ENCODE data around the gene MYRIP.
"Not testable (repeated sequence)": the region's sequence is repeated elsewhere in the genome, so short reads cannot be mapped to it uniquely, and the experiment has no call there.

MYRIP gene

DNA sequence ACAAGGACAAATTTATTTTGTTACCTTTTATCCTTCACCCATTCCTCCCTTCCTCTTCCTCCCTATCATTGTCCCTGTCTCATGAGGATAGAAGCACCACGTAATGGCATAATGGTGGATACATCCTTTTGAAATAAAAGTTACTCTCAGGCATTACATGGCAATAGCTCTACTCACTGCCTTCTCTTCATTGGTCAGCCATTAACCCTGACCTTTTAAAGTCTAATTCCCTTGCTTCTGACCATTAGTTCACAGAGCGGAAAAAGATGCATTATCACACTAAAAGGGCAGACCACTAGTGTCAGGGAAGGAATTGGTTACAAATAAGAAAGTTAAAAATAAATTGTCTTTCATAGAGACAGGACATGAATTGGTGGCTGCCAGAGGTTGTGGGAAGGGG lies 445.5 kb downstream of the MYRIP start:
- Histone ChIP-seq H3K4me3 (ENCODE audit: low read length) (no peak overlapping the region), H3K9ac (ENCODE audit: low read depth, low read length) (no peak overlapping the region), H3K27ac (ENCODE audit: low read length) (no peak overlapping the region), H3K9me3 (ENCODE audit: insufficient read depth, low read depth, low read length) (no peaks in the 10 kb centered on the region), H3K36me3 (ENCODE audit: insufficient read depth, low read depth, low read length) (no peaks in the 10 kb centered on the region), H3K27me3 (ENCODE audit: insufficient read depth, low read length) (no peaks in the 10 kb centered on the region), H3K4me1 (ENCODE audit: insufficient read depth, low read length) (peaks cover 3% of the 10 kb centered on the region; the same call in 1 of the 2 replicates)

DNA sequence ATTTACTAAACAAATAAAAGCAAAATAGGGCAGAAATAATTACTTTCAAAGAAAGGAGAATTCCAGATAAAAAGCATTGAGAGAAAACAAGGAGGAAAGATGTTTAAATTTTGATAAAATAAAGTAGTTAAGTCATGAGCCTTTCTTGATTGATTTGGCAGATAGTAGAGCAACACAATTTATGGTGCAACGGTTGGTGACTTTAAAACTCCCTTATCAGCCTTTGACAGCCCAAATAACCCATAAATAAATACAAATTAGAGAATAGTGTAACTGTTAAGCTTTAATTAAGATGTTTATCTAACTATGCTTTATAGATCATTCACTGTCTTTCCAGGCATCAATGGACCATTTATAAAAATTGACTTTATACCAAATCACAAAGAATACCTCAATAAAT lies 446.1 kb downstream of the MYRIP start:
- Histone ChIP-seq H3K4me3 (ENCODE audit: low read length) (no peak overlapping the region), H3K4me1 (ENCODE audit: insufficient read depth, low read length) (peaks cover 3% of the 10 kb centered on the region; the same call in 1 of the 2 replicates), H3K9ac (ENCODE audit: low read depth, low read length) (no peak overlapping the region), H3K27me3 (ENCODE audit: insufficient read depth, low read length) (no peaks in the 10 kb centered on the region), H3K27ac (ENCODE audit: low read length) (no peak overlapping the region), H3K9me3 (ENCODE audit: insufficient read depth, low read depth, low read length) (no peaks in the 10 kb centered on the region), H3K36me3 (ENCODE audit: insufficient read depth, low read depth, low read length) (no peaks in the 10 kb centered on the region)

DNA sequence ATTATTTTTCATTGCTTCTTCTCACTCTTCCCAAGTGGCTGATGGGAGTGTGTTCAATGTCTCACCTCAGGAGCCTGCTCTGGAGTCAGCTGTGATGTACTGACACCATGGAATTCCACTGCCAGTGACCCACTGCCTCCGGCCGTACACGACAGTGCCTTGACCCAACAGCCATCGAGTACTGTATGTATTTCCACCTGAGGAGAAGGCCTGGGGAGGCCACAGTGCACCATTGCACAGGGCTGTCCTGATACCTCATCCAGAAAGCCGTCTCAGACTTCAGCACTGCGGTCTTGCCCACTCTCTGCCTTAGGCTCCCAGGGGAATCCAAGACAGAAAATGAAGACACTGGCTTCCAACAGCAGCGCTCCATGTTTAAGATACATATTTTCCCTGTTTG lies 448.7 kb downstream of the MYRIP start:
- Histone ChIP-seq H3K27me3 (ENCODE audit: insufficient read depth, low read length) (no peaks in the 10 kb centered on the region), H3K4me3 (ENCODE audit: low read length) (no peak overlapping the region), H3K36me3 (ENCODE audit: insufficient read depth, low read depth, low read length) (no peaks in the 10 kb centered on the region), H3K9me3 (ENCODE audit: insufficient read depth, low read depth, low read length) (no peaks in the 10 kb centered on the region), H3K9ac (ENCODE audit: low read depth, low read length) (no peak overlapping the region), H3K27ac (ENCODE audit: low read length) (no peak overlapping the region), H3K4me1 (ENCODE audit: insufficient read depth, low read length) (peaks cover 3% of the 10 kb centered on the region; the same call in 1 of the 2 replicates)

DNA sequence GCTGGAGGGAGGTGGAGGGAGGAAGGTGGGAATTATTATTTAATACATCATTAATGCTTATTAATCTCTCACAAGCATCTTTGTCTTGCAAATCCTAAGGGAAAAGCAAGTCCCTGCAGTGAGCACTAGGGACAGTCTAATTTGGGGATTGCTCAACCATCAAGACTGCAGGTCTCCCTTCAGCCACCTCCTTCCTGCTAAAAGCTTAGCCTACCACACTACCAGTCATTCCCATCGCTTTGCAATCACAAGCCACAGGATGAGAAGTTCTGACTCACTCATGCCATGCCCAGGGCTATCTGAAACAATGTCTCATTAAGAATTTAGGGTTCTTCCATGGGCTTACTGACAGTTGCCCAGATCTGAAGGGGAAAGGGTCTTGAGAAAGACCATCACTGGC lies 449.1 kb downstream of the MYRIP start:
- Histone ChIP-seq H3K9ac (ENCODE audit: low read depth, low read length) (no peak overlapping the region), H3K27ac (ENCODE audit: low read length) (no peak overlapping the region), H3K36me3 (ENCODE audit: insufficient read depth, low read depth, low read length) (no peaks in the 10 kb centered on the region), H3K9me3 (ENCODE audit: insufficient read depth, low read depth, low read length) (no peaks in the 10 kb centered on the region), H3K27me3 (ENCODE audit: insufficient read depth, low read length) (no peaks in the 10 kb centered on the region), H3K4me1 (ENCODE audit: insufficient read depth, low read length) (peaks cover 3% of the 10 kb centered on the region; the same call in 1 of the 2 replicates), H3K4me3 (ENCODE audit: low read length) (no peak overlapping the region)

DNA sequence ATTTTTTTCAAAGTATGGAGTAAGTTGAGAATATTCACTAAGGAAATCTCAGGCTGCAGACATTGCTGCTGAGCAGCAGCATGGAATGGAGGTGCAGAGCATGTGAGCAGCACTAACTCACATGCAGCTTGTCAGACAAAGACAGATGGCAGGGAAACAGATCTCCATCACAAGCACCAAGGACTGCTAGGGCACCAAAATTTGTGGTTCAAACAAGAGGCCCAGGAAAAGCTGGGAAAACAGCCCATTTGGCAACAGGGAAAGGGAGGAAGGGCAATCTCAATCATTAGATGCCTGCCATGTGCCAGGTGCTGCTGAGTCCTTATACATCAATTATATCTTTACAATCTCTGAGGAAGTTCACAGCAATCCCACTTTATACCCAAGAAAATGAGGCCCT lies 452.9 kb downstream of the MYRIP start:
- no peak overlapping the region for H3K9ac ChIP-seq (ENCODE audit: low read depth, low read length)
- H3K4me3 ChIP-seq (ENCODE audit: low read length): no peak overlapping the region
- no peaks in the 10 kb centered on the region for H3K27me3 ChIP-seq (ENCODE audit: insufficient read depth, low read length)
- peaks cover 3% of the 10 kb centered on the region; the same call in 1 of the 2 replicates for H3K4me1 ChIP-seq (ENCODE audit: insufficient read depth, low read length)
- no peak overlapping the region for H3K27ac ChIP-seq (ENCODE audit: low read length)
- H3K36me3 ChIP-seq (ENCODE audit: insufficient read depth, low read depth, low read length): no peaks in the 10 kb centered on the region
- H3K9me3 ChIP-seq (ENCODE audit: insufficient read depth, low read depth, low read length): no peaks in the 10 kb centered on the region

DNA sequence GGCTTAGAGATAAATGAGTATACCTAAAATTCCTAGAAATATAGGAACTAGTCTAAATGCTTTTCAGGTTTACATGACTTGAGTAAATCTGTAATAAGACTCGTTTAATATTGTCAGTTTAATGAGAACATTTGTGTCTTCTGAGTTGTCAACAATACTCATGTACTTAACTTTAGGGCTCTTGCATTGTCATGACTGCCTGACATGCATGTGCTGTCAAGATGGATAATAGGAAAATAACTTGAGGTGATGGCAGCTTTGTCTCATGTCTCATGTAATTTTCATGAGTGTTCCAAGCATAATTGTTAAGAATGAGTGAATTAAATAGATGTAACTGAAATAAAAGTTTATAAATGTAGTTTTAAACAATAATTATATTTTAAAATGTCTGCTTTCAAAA lies 455.0 kb downstream of the MYRIP start:
- no peak overlapping the region for H3K9ac ChIP-seq (ENCODE audit: low read depth, low read length)
- H3K9me3 ChIP-seq (ENCODE audit: insufficient read depth, low read depth, low read length): no peaks in the 10 kb centered on the region
- no peak overlapping the region for H3K27ac ChIP-seq (ENCODE audit: low read length)
- no peaks in the 10 kb centered on the region for H3K36me3 ChIP-seq (ENCODE audit: insufficient read depth, low read depth, low read length)
- peaks cover 2% of the 10 kb centered on the region; the same call in 1 of the 2 replicates for H3K4me1 ChIP-seq (ENCODE audit: insufficient read depth, low read length)
- no peak overlapping the region for H3K4me3 ChIP-seq (ENCODE audit: low read length)
- H3K27me3 ChIP-seq (ENCODE audit: insufficient read depth, low read length): no peaks in the 10 kb centered on the region

DNA sequence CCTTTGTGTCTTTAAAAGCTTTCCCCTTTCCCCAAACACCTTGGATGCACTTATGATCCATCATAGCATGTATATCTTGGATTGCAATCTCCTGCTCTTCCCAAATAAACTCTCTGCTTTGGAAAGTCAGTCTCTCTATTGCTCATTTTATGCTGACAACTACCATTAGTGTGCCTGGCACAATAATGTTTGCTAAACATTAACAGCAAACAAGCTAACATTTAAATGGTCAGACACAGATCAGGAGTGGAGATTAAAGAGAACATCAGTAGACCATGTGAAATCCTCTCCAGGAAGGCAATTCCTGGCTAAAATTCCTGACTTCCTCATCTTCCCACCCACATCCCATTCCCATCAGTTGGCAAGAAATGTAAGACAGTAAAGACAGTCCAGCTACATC lies 455.8 kb downstream of the MYRIP start:
- H3K27me3 ChIP-seq (ENCODE audit: insufficient read depth, low read length): no peaks in the 10 kb centered on the region
- H3K36me3 ChIP-seq (ENCODE audit: insufficient read depth, low read depth, low read length): no peaks in the 10 kb centered on the region
- no peaks in the 10 kb centered on the region for H3K9me3 ChIP-seq (ENCODE audit: insufficient read depth, low read depth, low read length)
- no peak overlapping the region for H3K27ac ChIP-seq (ENCODE audit: low read length)
- H3K9ac ChIP-seq (ENCODE audit: low read depth, low read length): no peak overlapping the region
- no peak overlapping the region for H3K4me3 ChIP-seq (ENCODE audit: low read length)
- no peaks in the 10 kb centered on the region for H3K4me1 ChIP-seq (ENCODE audit: insufficient read depth, low read length)

DNA sequence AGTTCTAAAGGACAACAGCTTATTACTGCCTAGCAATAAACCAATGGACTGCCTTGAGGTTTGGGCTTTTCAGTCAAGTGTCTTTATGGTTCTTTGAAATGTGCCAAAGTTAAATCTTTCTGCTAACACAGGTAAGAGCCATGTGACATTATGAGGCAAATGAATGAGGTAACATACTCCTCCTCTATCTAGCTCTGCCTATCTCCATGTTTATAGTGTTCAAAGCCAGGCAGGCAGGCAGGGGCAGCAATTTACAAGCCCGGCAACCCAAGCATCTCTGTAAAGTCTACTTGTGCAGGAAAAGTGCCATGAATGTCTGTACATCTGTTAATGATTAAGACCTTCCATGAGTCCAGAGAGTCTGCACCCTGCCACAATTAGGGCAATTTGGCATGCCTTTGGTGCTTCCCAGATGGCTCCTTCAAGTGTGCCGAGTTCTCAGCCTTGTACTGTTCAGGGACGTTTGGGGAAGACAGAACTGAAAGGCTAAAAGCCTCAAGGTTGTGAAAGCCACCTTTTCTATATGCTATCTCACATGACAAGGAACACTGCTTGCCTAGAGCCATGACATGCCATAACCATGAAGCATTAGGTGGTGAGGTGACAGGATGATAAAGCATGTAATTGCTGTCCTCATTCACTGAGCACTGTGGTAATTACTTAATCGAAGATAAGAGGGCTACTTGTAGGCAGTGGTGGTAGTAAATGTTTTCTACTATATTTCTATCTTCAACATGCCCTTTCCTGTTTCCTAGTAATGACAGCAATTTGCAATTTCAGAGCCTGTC lies 458.7 kb downstream of the MYRIP start:
- H3K4me1 ChIP-seq (ENCODE audit: insufficient read depth, low read length): no peaks in the 10 kb centered on the region
- no peak overlapping the region for H3K27ac ChIP-seq (ENCODE audit: low read length)
- H3K4me3 ChIP-seq (ENCODE audit: low read length): no peak overlapping the region
- no peaks in the 10 kb centered on the region for H3K36me3 ChIP-seq (ENCODE audit: insufficient read depth, low read depth, low read length)
- H3K27me3 ChIP-seq (ENCODE audit: insufficient read depth, low read length): no peaks in the 10 kb centered on the region
- H3K9ac ChIP-seq (ENCODE audit: low read depth, low read length): no peak overlapping the region
- H3K9me3 ChIP-seq (ENCODE audit: insufficient read depth, low read depth, low read length): no peaks in the 10 kb centered on the region

DNA sequence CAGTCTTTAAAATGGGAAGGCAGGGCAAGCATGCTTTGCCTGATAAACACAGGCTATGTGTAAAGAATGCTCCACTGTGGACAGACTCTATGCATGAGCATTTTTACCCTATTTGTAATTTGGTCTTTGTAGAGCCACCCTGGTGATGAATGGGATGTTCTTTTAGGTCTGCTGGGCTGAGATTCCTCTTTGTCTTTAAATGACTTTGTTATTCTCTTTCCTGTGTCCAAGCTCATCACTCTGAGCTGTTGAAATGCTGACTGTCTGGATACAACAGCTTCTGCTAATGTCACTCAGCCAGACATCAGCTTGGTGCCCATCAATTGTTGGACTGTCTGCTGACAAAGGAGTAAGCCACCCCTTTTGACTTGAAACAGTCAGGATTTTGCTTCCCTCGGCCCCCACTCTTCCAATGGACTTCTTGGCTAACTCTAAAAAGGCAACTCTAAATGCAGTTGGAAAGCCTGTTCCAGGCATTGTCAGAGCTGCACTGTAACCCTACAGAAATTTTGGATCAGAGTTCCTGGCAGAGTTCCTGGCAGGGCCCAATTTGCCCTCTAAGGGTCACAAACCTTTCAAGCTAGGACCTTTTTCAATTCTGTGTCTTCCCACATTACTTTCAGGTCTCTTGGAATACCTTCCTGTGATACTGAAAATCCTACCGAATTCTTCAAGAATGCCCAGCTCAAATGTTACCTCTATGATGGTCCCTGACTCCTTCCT lies 459.6 kb downstream of the MYRIP start:
- H3K27ac ChIP-seq (ENCODE audit: low read length): no peak overlapping the region
- no peaks in the 10 kb centered on the region for H3K27me3 ChIP-seq (ENCODE audit: insufficient read depth, low read length)
- H3K9ac ChIP-seq (ENCODE audit: low read depth, low read length): no peak overlapping the region
- H3K9me3 ChIP-seq (ENCODE audit: insufficient read depth, low read depth, low read length): no peaks in the 10 kb centered on the region
- H3K4me1 ChIP-seq (ENCODE audit: insufficient read depth, low read length): no peaks in the 10 kb centered on the region
- no peak overlapping the region for H3K4me3 ChIP-seq (ENCODE audit: low read length)
- H3K36me3 ChIP-seq (ENCODE audit: insufficient read depth, low read depth, low read length): no peaks in the 10 kb centered on the region

DNA sequence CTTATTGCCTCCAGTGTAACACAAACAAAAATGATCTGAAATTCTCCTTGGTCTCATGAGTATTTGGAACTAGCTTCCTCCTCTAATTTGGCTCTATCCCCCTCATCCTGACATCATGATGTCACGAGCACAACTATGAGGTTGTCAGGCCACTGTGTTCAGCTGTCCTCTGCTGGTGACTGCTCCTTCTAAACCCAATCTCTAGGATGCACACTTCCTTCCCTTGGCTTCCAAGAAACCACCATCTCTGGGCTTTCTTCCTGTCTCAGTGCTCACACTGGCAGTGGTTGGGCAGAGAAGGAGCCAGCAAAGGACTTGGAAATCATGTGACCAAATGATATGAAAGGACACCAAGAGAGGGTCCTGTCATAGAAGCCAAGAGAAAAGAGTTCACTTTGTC lies 469.4 kb downstream of the MYRIP start:
- no peaks in the 10 kb centered on the region for H3K36me3 ChIP-seq (ENCODE audit: insufficient read depth, low read depth, low read length)
- no peak overlapping the region for H3K9ac ChIP-seq (ENCODE audit: low read depth, low read length)
- H3K4me3 ChIP-seq (ENCODE audit: low read length): no peak overlapping the region
- no peaks in the 10 kb centered on the region for H3K4me1 ChIP-seq (ENCODE audit: insufficient read depth, low read length)
- no peaks in the 10 kb centered on the region for H3K9me3 ChIP-seq (ENCODE audit: insufficient read depth, low read depth, low read length)
- H3K27me3 ChIP-seq (ENCODE audit: insufficient read depth, low read length): no peaks in the 10 kb centered on the region
- no peak overlapping the region for H3K27ac ChIP-seq (ENCODE audit: low read length)

DNA sequence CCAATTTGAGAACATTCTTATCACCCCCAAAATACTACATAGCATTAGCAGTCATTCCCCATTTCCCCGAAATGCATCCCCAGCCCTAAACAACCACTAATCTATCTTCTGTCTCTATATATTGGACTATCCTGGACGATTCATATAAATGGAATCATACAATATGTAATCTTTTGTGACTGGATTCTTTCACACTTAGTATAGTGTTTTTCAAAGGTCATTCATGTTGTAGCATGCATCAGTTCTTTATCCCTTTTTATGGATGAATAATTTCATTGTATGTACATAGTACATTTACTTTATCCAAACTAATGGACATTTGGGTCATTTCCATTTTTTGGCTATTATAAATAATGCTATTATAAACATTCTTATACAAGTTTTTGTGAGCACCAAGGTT lies 472.6 kb downstream of the MYRIP start:
- H3K9me3 ChIP-seq (ENCODE audit: insufficient read depth, low read depth, low read length): no peaks in the 10 kb centered on the region
- no peaks in the 10 kb centered on the region for H3K4me1 ChIP-seq (ENCODE audit: insufficient read depth, low read length)
- no peak overlapping the region for H3K27ac ChIP-seq (ENCODE audit: low read length)
- no peaks in the 10 kb centered on the region for H3K36me3 ChIP-seq (ENCODE audit: insufficient read depth, low read depth, low read length)
- no peaks in the 10 kb centered on the region for H3K27me3 ChIP-seq (ENCODE audit: insufficient read depth, low read length)
- no peak overlapping the region for H3K4me3 ChIP-seq (ENCODE audit: low read length)
- no peak overlapping the region for H3K9ac ChIP-seq (ENCODE audit: low read depth, low read length)

DNA sequence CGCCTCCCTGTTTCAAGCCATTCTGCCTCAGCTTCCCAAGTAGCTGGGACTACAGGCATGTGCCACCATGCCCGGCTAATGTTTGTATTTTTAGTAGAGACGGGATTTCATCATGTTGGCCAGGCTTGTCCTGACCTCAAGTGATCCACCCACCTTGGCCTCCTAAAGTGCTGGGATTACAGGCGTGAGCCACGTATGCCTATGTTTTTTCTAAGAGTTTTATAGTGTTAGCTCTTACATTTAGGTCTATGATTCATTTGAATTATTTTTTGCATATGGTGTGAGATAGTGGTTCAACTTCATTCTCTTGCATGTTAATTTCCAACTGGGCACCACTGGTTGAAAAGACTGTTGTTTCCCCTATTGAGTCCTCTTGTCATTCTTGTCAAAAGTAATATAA lies 473.6 kb downstream of the MYRIP start:
- H3K36me3 ChIP-seq (ENCODE audit: insufficient read depth, low read depth, low read length); H3K27me3 ChIP-seq (ENCODE audit: insufficient read depth, low read length); H3K9ac ChIP-seq (ENCODE audit: low read depth, low read length); H3K9me3 ChIP-seq (ENCODE audit: insufficient read depth, low read depth, low read length); H3K4me1 ChIP-seq (ENCODE audit: insufficient read depth, low read length); H3K27ac ChIP-seq (ENCODE audit: low read length); H3K4me3 ChIP-seq (ENCODE audit: low read length): not testable (repeated sequence)

Data from iPS-20b (cell line).